ENCODE results near the gene TMPRSS6.

TMPRSS6 gene

GRCh38 chr22:37112084-37112728 is 2.7 kb upstream of the TMPRSS6 start:
- DNase-seq, result no peak

GRCh38 chr22:37111156-37111717 is 1.7 kb upstream of the TMPRSS6 start:
- DNase-seq, result no peak

GRCh38 chr22:37107816-37108621 is 1.5 kb downstream of the TMPRSS6 start:
- no peak for DNase-seq

DNA sequence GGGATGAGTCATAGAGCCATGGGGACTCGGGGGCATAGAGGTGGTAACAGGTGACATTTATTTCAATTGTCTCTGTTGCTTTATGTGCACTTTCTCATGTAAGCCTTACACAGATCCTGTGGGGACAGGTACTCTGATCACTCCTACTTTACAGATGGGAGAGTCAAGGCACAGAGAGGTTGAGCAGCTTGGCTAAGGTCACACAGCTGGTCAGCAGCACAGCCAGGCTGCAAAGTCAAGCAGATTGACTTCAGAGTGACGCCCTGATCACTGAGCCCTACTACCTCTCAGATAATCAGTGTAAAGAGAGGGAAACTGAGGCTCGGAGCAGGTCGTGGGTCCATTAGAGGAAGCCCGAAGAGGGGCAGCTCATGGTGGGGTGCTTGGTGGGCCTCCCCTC is 3.5 kb downstream of the TMPRSS6 start:
- DNase-seq, result no peak

DNA sequence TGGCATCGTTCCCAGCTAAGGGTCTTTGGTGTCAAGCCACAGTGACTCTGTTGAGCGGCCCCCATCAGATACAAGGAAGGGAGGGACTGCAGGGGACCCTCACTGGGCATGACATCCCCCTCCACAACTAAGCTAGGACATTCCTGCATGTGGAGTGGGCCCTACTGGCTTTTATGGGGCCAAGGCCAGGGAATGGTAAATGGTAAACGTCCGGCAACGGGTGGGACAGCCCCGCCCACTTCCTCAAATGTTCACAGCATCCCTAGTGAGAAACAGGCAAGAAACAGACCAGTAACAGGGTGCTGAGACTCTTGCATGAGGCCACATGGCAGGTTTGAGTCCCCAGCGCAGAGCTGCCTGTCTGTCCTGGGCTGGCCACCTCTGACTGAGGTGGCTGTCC is 4.4 kb downstream of the TMPRSS6 start:
- DNase-seq, result no peak

GRCh38 chr22:37103656-37104452 is 5.7 kb downstream of the TMPRSS6 start:
- no peak for DNase-seq

GRCh38 chr22:37103151-37103550 is 6.4 kb downstream of the TMPRSS6 start:
- no peak for DNase-seq

GRCh38 chr22:37101311-37102066 is 8.0 kb downstream of the TMPRSS6 start:
- no peak for DNase-seq

DNA sequence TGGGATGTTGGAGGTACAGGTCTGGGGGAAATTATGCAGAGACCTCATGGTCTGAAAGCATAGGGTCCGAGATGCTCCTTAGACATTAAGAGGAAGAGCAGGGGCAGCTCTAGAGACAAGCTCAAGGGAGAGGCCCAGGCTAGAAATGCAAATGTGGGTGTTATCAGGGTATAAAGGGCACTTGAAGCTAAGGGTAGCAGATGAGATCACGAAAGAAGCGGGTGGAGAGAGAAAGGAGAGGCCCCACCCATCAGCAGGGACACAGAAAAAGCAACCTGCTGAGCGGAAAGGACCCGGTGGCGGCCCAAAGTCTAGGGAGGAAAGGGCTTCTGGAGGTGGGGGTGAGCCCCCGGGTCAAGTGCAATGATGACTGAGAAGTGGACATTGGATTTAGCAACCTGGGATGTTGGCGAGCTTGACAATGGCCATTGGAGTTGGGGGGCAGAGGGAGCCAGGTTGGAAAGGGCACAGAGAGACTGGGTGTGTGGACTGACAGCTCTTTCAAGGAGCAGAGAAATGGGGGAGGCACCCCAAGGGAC is 8.9 kb downstream of the TMPRSS6 start:
- DNase-seq, result no peak

- DNase-seq, result no peak
These were observed 10.4 kb downstream of the TMPRSS6 start for GRCh38 chr22:37098976-37099591.

DNA sequence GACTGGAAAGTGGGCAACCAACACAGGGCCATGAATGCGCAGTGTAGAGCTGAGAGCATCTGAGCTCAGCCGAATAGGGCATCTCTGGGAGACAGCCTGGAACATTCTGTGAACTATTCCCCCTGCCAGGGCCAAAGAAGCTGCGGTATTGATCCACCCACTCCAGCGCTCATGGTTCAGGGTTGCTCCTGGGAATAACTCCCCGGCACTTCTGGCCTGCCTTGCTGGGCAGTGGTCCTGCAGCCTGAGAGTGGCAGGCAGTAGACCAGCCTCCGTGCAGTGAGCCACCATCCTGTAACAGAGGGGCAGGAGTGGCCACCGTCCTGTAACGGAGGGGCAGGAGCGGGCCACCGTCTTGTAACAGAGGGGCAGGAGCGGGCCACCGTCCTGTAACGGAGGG is 12.2 kb downstream of the TMPRSS6 start:
- no peak for DNase-seq

- peak; percentile 63 for DNase-seq
These were observed 14.4 kb downstream of the TMPRSS6 start for GRCh38 chr22:37095113-37095512.

DNA sequence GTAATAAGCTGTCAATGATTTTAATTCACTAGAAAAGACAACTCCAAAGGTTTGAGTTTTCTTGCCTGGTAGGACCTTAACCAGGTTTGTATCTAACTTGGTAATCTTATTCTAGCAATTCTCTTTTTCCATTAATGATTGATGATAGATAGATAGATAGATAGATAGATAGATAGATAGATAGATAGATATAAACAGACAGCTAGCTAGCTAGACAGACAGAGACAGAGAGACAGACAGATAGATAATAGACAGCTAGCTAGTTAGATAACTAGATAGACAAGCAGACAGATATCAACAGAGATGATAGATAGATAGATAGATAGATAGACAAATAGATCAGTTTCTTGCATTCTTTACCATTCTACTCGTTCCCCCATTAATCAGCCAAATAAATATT is 15.3 kb downstream of the TMPRSS6 start:
- no peak for DNase-seq

DNA sequence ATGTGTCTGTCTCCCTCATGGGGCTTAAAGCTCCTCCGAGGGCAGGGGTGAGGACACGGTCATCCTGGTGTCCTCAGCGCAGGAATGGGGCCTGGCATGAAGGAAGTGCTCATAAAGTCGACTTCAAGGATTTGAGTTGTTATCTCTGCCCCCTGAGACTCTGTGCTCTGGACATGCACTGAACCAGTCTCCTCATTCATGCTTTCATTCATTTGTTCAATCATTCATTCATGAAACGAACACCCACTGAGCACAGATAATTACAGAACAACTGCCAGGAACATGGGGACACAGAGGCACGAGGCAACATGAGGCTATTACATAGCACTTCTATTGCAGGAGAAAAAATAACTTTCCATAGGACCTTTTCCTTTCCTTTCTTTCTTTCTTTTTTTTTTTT is 16.5 kb downstream of the TMPRSS6 start:
- no peak for DNase-seq

- no peak for DNase-seq
These were observed 17.5 kb downstream of the TMPRSS6 start for GRCh38 chr22:37091994-37092393.

- no peak for DNase-seq
These were observed 18.4 kb downstream of the TMPRSS6 start for GRCh38 chr22:37090920-37091695.

- DNase-seq, result no peak
These were observed 20.1 kb downstream of the TMPRSS6 start for GRCh38 chr22:37089434-37089833.

DNA sequence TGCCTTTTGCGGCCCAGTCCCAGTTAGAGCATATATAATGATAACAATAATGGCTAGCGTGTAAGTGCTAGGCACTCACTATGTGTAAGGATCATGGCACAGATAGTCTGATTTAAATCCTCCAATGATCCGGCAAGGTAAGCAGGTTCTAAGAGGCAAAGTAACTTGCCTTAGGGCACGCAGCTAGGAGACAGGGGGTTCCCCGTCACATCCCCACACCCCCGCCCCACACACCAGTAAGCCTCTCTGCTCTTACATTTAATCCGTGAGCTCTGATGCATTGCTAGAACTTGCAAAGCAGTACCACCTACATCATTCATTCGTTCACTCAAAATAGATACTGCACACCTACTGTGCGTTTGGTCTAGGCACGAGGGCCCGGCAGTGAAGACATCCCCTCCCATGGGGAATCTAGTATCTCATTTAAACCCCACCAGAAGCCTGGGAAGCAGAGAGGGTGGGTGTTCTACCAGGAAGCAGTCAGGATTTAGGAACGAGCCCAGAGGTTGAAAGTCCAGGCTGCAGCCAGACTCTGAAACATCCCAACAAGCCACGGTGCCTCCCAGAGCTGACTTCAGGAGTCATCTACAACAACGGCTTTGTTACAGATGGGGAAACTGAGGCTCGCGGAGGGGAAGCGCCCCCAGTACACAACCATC is 20.6 kb downstream of the TMPRSS6 start:
- no peak for DNase-seq

DNA sequence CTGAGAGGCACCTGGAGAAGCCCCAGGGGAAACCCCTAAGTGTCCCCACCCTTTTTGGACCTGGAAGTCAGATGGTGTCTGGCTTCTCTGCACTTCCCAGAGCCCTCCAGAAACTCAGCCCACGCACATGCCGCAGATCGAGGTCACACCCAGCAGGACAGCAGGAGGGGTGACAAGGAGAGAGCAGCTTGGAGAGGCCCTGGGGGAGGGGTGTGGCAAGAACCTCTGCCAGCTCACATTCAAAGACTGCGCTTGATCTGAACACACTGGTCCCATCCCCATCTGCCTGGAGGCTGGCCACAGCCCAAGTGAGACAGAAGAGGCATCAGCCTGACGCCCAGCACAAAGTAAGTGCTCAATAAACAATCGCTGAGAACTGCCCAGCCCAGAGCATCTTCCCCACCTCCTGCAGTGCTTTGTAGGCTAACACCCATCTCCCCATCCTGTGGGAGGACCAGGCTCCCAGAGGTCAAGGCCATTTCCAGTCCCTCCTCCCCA is 21.4 kb downstream of the TMPRSS6 start:
- DNase-seq, result no peak

- DNase-seq, result no peak
These were observed 23.3 kb downstream of the TMPRSS6 start for GRCh38 chr22:37086184-37086583.
